HG03097 (cell line): ENCODE data around the gene TK1.
"Not testable (repeated sequence)": the region's sequence is repeated elsewhere in the genome, so short reads cannot be mapped to it uniquely, and the experiment has no call there.

Experiments
- ATAC-seq: cut with Tn5 transposase; IDR thresholded peaks from one replicate; pipeline ENCODE4 v1.9.1; 2021; ENCODE audit not compliant: unreplicated experiment, low FRiP score

TK1 gene

GRCh38 chr17:78154903-78155811, 31.7 kb downstream of the TK1 start:
- peak; percentile 51 for ATAC-seq

- no peak for ATAC-seq
These were observed 35.3 kb downstream of the TK1 start for GRCh38 chr17:78151514-78152008.

GRCh38 chr17:78148286-78149016, 38.4 kb downstream of the TK1 start:
- no peak for ATAC-seq

- ATAC-seq = no peak
These were observed 39.4 kb downstream of the TK1 start for GRCh38 chr17:78147315-78147998.

- no peak for ATAC-seq
These were observed 40.0 kb downstream of the TK1 start for GRCh38 chr17:78146881-78147280.

GRCh38 chr17:78146471-78146869, 40.4 kb downstream of the TK1 start:
- no peak for ATAC-seq

GRCh38 chr17:78144736-78145641, 41.9 kb downstream of the TK1 start:
- no peak for ATAC-seq

GRCh38 chr17:78144147-78144719, 42.6 kb downstream of the TK1 start:
- ATAC-seq = no peak

GRCh38 chr17:78143214-78144146, 43.4 kb downstream of the TK1 start:
- no peak for ATAC-seq

GRCh38 chr17:78142119-78142861, 44.6 kb downstream of the TK1 start:
- no peak for ATAC-seq

- no peak for ATAC-seq
These were observed 45.3 kb downstream of the TK1 start for GRCh38 chr17:78141437-78142118.

- peak; percentile 78 for ATAC-seq
These were observed 46.4 kb downstream of the TK1 start for GRCh38 chr17:78140169-78141051.

GRCh38 chr17:78139861-78140168, 47.0 kb downstream of the TK1 start:
- ATAC-seq = not testable (repeated sequence)

GRCh38 chr17:78138204-78139060, 48.4 kb downstream of the TK1 start:
- no peak for ATAC-seq

- ATAC-seq = no peak
These were observed 49.3 kb downstream of the TK1 start for GRCh38 chr17:78137392-78138203.
